IMR-90 (cell line): ENCODE results near the gene PXN. TPM values are rescaled to one million over a fixed set of nuclear protein-coding genes. Genes with fewer than 3 reads are reported as not detected.

ENCODE experiments used
- ATAC-seq: fragments of 200-7000 bp; cut with Tn5 transposase; 2 replicates; pipeline ENCODE4 v1.9.1; 2020; ENCODE audit warnings: low read depth, mild to moderate bottlenecking, moderate library complexity
- BruUV-seq: library from RNA; stranded (reverse); fragments of 400-500 nt; replicated peaks from 2 replicates; lab custom pipeline; 2021; lab: Mats Ljungman, UMichigan
- CTCF ChIA-PET: fragments of 300-600 bp; formaldehyde crosslinking; extraction: SDS; loops from one replicate; lab custom pipeline; 2021; ENCODE audit warnings: antibody characterized with exemption; lab: Yijun Ruan, JAX
- POLR2A ChIA-PET: fragments of 300-600 bp; sonication (Branson Sonifier 250); formaldehyde crosslinking; loops from one replicate; lab custom pipeline; 2022; ENCODE audit warnings: antibody characterized with exemption; ENCODE audit not compliant: unreplicated experiment; lab: Charles Lee
- DNase-seq: peaks from one replicate; pipeline ENCODE4 v3.0.0; 2013
- H2AFZ ChIP-seq: replicated peaks from 2 replicates; pipeline ENCODE3; 2013; ENCODE audit warnings: low read length, mild to moderate bottlenecking; ENCODE audit not compliant: poor library complexity
- H2AK5ac ChIP-seq: 2 replicates; pipeline ENCODE4 v1.6.1; 2013; ENCODE audit warnings: low read depth, low read length, inconsistent platforms
- H2AK9ac ChIP-seq: replicated peaks from 2 replicates; pipeline ENCODE3; 2013; ENCODE audit warnings: mild to moderate bottlenecking, low read depth, low read length, moderate library complexity; ENCODE audit not compliant: poor library complexity
- H2BK120ac ChIP-seq: 2 replicates; pipeline ENCODE4 v1.6.1; 2013; ENCODE audit warnings: low read depth, low read length, inconsistent platforms
- H2BK15ac ChIP-seq: 3 replicates; pipeline ENCODE4 v1.6.1; 2013; ENCODE audit warnings: low read depth, low read length, inconsistent platforms
- H2BK20ac ChIP-seq: 2 replicates; pipeline ENCODE4 v1.6.1; 2013; ENCODE audit warnings: low read depth, mild to moderate bottlenecking, inconsistent platforms, low read length, moderate library complexity
- H2BK5ac ChIP-seq: 2 replicates; pipeline ENCODE4 v1.6.1; 2013; ENCODE audit warnings: mild to moderate bottlenecking, low read depth, low read length, inconsistent platforms; ENCODE audit not compliant: poor library complexity, severe bottlenecking
- H3K14ac ChIP-seq: replicated peaks from 2 replicates; pipeline ENCODE4 v1.6.1; 2013; ENCODE audit warnings: low read depth, low read length, inconsistent platforms
- H3K18ac ChIP-seq: 2 replicates; pipeline ENCODE4 v1.6.1; 2013; ENCODE audit warnings: low read depth, low read length, control low read depth
- H3K23ac ChIP-seq: 2 replicates; pipeline ENCODE4 v1.6.1; 2013; ENCODE audit warnings: low read depth, low read length, inconsistent platforms
- H3K27ac ChIP-seq: 2 replicates; pipeline ENCODE4 v1.5.1; 2013; ENCODE audit warnings: mild to moderate bottlenecking, control low read depth, low read length; ENCODE audit not compliant: insufficient read depth
- H3K27me3 ChIP-seq: 2 replicates; pipeline ENCODE4 v1.6.1; 2013; ENCODE audit warnings: low read length; ENCODE audit not compliant: control insufficient read depth, insufficient read depth
- H3K36me3 ChIP-seq: 2 replicates; pipeline ENCODE4 v1.6.1; 2013; ENCODE audit warnings: low read length, mixed read lengths; ENCODE audit not compliant: control insufficient read depth, insufficient read depth
- H3K4ac ChIP-seq: 2 replicates; pipeline ENCODE4 v1.6.1; 2013; ENCODE audit warnings: low read depth, low read length, inconsistent platforms
- H3K4me1 ChIP-seq: 2 replicates; pipeline ENCODE4 v1.6.1; 2013; ENCODE audit warnings: low read length, mixed read lengths; ENCODE audit not compliant: control insufficient read depth, insufficient read depth
- H3K4me2 ChIP-seq: 2 replicates; pipeline ENCODE4 v1.6.1; 2013; ENCODE audit warnings: low read depth, mild to moderate bottlenecking, control low read depth, low read length, moderate library complexity
- H3K4me3 ChIP-seq: 2 replicates; pipeline ENCODE4 v1.5.1; 2013; ENCODE audit warnings: low read depth, mild to moderate bottlenecking, control low read depth, low read length, moderate library complexity; ENCODE audit not compliant: insufficient read depth
- H3K56ac ChIP-seq: 2 replicates; pipeline ENCODE4 v1.6.1; 2013; ENCODE audit warnings: low read length, inconsistent platforms; ENCODE audit not compliant: insufficient read depth; ENCODE audit errors: extremely low read depth
- H3K79me1 ChIP-seq, 2 experiments: 2 replicates each; pipeline ENCODE4 v1.6.1; 2013; ENCODE audit warnings: low read length in 2 of 2, inconsistent platforms in 1 of 2, low read depth in 1 of 2
- H3K9ac ChIP-seq: 2 replicates; pipeline ENCODE4 v1.6.1; 2013; ENCODE audit warnings: low read depth, low read length, control low read depth
- H3K9me1 ChIP-seq: 2 replicates; pipeline ENCODE4 v1.6.1; 2013; ENCODE audit warnings: low read length, inconsistent platforms; ENCODE audit not compliant: insufficient read depth
- H3K9me3 ChIP-seq: 2 replicates; pipeline ENCODE4 v1.6.1; 2013; ENCODE audit warnings: low read length; ENCODE audit not compliant: control insufficient read depth, insufficient read depth
- H4K20me1 ChIP-seq: 2 replicates; pipeline ENCODE4 v1.6.1; 2013; ENCODE audit warnings: low read length, inconsistent platforms; ENCODE audit not compliant: insufficient read depth
- H4K5ac ChIP-seq: 2 replicates; pipeline ENCODE4 v1.6.1; 2013; ENCODE audit warnings: mild to moderate bottlenecking, low read depth, low read length, control low read depth
- H4K8ac ChIP-seq, 2 experiments: 2 replicates each; pipeline ENCODE4 v1.6.1; 2013; ENCODE audit warnings: low read depth in 2 of 2, low read length in 2 of 2, control low read depth in 1 of 2, inconsistent platforms in 1 of 2
- H4K91ac ChIP-seq: 2 replicates; pipeline ENCODE4 v1.6.1; 2013; ENCODE audit warnings: low read depth, low read length, inconsistent platforms; ENCODE audit not compliant: insufficient read depth
- CHD1 ChIP-seq: IDR thresholded peaks from 2 replicates; pipeline ENCODE4 v1.6.1; 2012; ENCODE audit warnings: low read depth, low read length, improper control_type of control experiment
- MXI1 ChIP-seq: IDR thresholded peaks from 2 replicates; pipeline ENCODE4 v1.6.1; 2012; ENCODE audit warnings: low read depth, mild to moderate bottlenecking, low read length, moderate library complexity, borderline replicate concordance
- POLR2A ChIP-seq: IDR thresholded peaks from 2 replicates; pipeline ENCODE4 v1.6.1; 2012; ENCODE audit warnings: mild to moderate bottlenecking, low read depth, low read length
- RCOR1 ChIP-seq: IDR thresholded peaks from 2 replicates; pipeline ENCODE4 v1.6.1; 2012; ENCODE audit warnings: mild to moderate bottlenecking, low read length, improper control_type of control experiment; ENCODE audit not compliant: insufficient replicate concordance
- SMC3 ChIP-seq: fragments of 150-350 bp; IDR thresholded peaks from 2 replicates; pipeline ENCODE4 v1.6.1; 2016; ENCODE audit warnings: low read depth, mild to moderate bottlenecking, antibody characterized with exemption, low read length, moderate library complexity
- WGBS, 2 experiments: methylation state at CpG; one replicate each; pipeline versions ENCODE4 v1.1.5 to v1.1.7; 2013; ENCODE audit warnings: missing lambda C conversion rate in 2 of 2; ENCODE audit not compliant: insufficient read length in 1 of 2; ENCODE audit errors: extremely low coverage in 2 of 2; 5-methylcytosine and 5-hydroxymethylcytosine counted together
- dilution Hi-C: fragments of 300-500 bp; cut with HindIII; formaldehyde crosslinking; loops from one replicate; pipeline ENCODE4 v1.14.3; 2018; ENCODE audit warnings: low sequenced_read_pairs; ENCODE audit not compliant: unreplicated experiment
- in situ Hi-C: fragments of 300-500 bp; cut with MboI; formaldehyde crosslinking; loops from 3 replicates; pipeline ENCODE4 v1.14.3; 2019; ENCODE audit warnings: low sequenced_read_pairs, inconsistent platforms, mixed read lengths
- intact Hi-C: fragments of 100-400 bp; cut with micrococcal nuclease; formaldehyde crosslinking; loops from 2 replicates; pipeline ENCODE4 v1.10.0; 2022
- polyA plus RNA-seq, 3 experiments: library from polyadenylated mRNA; depleted of rRNA; stranded (reverse); fragments of >200 nt; gene quantifications; 2 replicates each; pipeline ENCODE4 v1.2.3, GENCODE V29; 2012; ENCODE audit warnings: low replicate concordance in 1 of 3
- total RNA-seq: library from RNA; depleted of rRNA; stranded (reverse); fragments of >200 nt; gene quantifications from 2 replicates; pipeline ENCODE4 v1.2.3, GENCODE V29; 2012
- TF ChIP-seq, protein P1 (sequence below): conservative IDR thresholded peaks from 2 replicates; pipeline ENCODE4 v1.5.1; 2012; ENCODE audit warnings: mild to moderate bottlenecking, low read depth, low read length, improper control_type of control experiment
- TF ChIP-seq, protein P2 (sequence below): fragments of 150-350 bp; IDR thresholded peaks from 2 replicates; pipeline ENCODE4 v1.6.1; 2017; ENCODE audit warnings: mild to moderate bottlenecking, antibody characterized with exemption, low read length, low read depth

The PXN gene
- total and polyA plus RNA-seq, 2 of the 4 experiments (the other 2 are of a cell fraction), result 46.6 to 134 TPM

DNA sequence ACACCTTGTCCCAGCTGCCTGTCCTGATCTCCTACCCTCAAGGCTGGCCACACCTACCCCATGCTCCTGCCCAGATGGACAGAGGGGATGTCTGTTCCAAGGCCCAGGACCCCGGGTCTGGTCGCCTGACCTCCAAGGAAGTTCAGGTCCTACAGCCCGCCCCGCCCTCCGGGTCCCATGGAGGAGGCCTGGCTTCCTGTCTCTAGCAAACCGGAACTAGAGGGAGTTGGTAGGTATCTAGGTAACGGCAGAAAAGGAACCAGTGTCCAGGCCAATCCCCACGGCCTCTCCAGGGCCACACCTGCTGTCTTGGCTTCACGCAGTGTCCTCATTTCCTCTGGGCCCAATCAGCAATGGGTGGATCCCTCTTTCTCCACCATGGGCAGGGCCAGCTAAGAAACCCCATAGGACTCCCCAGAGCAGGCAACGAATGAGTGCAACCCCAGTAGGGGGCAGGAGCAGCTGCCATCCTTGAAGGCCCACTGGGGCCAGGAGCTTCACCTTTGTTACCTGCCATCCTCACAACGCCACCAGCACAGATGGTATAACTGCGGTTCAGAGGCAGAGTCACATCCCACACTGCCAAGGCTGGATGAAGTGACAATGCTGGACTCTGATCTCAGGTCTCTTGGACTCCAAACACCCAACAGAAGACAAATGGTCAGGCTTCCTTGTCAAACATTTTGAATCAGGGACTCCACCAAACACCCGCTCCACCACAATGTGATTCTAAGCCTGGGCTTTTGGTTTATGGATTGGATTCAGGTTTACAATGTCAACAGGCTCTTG, 39.5 kb downstream of the PXN start:
- Histone ChIP-seq H3K18ac (no peak overlapping the region), H3K79me1 (peaks cover 18 to 81% of the 10 kb centered on the region in 2 experiments; a peak in 3 of 4 replicates), H3K23ac (0 out of 2 replicates have a peak overlapping the region, but pooled peaks have one; percentile 31), H3K4me3 (no peak overlapping the region), H4K91ac (0 out of 2 replicates have a peak overlapping the region, but pooled peaks have one; percentile 26), H3K9me1 (peaks cover 3% of the 10 kb centered on the region; the same call in 1 of the 2 replicates), H2AFZ (no peak overlapping the region), H3K27me3 (no peaks in the 10 kb centered on the region), H3K56ac (no peak overlapping the region), H3K4me1 (peaks cover 32% of the 10 kb centered on the region), H3K14ac (0 out of 2 replicates have a peak overlapping the region, but pooled peaks have one; percentile 26), H2BK20ac (no peak overlapping the region), H3K9ac (0 out of 2 replicates have a peak overlapping the region, but pooled peaks have one; percentile 6), H4K8ac (peak overlapping the region in 1 of 2 experiments; percentile 57; a peak in 1 of 4 replicates), H4K5ac (no peak overlapping the region), H4K20me1 (peaks cover 45% of the 10 kb centered on the region), H3K27ac (peak overlapping the region; percentile 12; the same call in 1 of the 2 replicates), H2BK15ac (no peak overlapping the region), H3K4me2 (no peak overlapping the region), H2AK9ac (no peak overlapping the region), H3K36me3 (peaks cover 32% of the 10 kb centered on the region), H3K4ac (peak overlapping the region; percentile 58), H2BK5ac (peak overlapping the region; percentile 17), H2BK120ac (no peak overlapping the region), H2AK5ac (peak overlapping the region; percentile 44; the same call in 1 of the 2 replicates), H3K9me3 (no peaks in the 10 kb centered on the region)
- dilution Hi-C loops (no loop called here), in situ Hi-C loops (loop anchor here (5.0 kb wide), 1 partner anchor 36 kb away; no protein-coding TSS in a partner anchor), intact Hi-C loops (no loop called here)
- ChIA-PET POLR2A (interaction anchor here (1.7 to 2.8 kb wide), 2 partner anchors 25 to 66 kb away, joined by 4 to 35 read pairs; partner anchors contain the start of genes RNU4-1, RNU4-2 and RPLP0), CTCF (interaction anchor here (0.5 to 7.8 kb wide), 4 partner anchors 13 to 1952 kb away, joined by 4 to 116 read pairs (median 12); partner anchors contain the start of gene PXN)
- 100% methylated on average over 2 of the region's 13 CpGs; no CpG with 5 or more reads in 1 of the 2 experiments for WGBS, 2 experiments
- no peak for ATAC-seq
- TF ChIP-seq, protein P1, sequence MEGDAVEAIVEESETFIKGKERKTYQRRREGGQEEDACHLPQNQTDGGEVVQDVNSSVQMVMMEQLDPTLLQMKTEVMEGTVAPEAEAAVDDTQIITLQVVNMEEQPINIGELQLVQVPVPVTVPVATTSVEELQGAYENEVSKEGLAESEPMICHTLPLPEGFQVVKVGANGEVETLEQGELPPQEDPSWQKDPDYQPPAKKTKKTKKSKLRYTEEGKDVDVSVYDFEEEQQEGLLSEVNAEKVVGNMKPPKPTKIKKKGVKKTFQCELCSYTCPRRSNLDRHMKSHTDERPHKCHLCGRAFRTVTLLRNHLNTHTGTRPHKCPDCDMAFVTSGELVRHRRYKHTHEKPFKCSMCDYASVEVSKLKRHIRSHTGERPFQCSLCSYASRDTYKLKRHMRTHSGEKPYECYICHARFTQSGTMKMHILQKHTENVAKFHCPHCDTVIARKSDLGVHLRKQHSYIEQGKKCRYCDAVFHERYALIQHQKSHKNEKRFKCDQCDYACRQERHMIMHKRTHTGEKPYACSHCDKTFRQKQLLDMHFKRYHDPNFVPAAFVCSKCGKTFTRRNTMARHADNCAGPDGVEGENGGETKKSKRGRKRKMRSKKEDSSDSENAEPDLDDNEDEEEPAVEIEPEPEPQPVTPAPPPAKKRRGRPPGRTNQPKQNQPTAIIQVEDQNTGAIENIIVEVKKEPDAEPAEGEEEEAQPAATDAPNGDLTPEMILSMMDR, result no peak
- TF ChIP-seq RCOR1 (no peak), CHD1 (no peak), MXI1 (no peak), SMC3 (no peak), POLR2A (no peak)
- TF ChIP-seq, protein P2, sequence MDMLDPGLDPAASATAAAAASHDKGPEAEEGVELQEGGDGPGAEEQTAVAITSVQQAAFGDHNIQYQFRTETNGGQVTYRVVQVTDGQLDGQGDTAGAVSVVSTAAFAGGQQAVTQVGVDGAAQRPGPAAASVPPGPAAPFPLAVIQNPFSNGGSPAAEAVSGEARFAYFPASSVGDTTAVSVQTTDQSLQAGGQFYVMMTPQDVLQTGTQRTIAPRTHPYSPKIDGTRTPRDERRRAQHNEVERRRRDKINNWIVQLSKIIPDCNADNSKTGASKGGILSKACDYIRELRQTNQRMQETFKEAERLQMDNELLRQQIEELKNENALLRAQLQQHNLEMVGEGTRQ, result no peak
- BruUV-seq, result no TSS peak
- DNase-seq, result no peak
